WI38 (cell line): ENCODE results near the gene CBY2.
"Not testable (repeated sequence)": the region's sequence is repeated elsewhere in the genome, so short reads cannot be mapped to it uniquely, and the experiment has no call there.

Source experiments
- H3K4me3 ChIP-seq: 2 replicates; pipeline ENCODE4 v1.5.1; 2011; ENCODE audit warnings: low read depth, mild to moderate bottlenecking, control low read depth, low read length
- CTCF ChIP-seq: IDR thresholded peaks from 2 replicates; pipeline ENCODE4 v1.5.1; 2012; ENCODE audit warnings: low read depth, mild to moderate bottlenecking, control low read depth, low read length

The CBY2 gene

GRCh38 chr13:45702088-45702487 lies at the start of gene CBY2:
CBY2 (plus strand) TSS chr13:45702320; CDS start chr13:45702391, 71 bp downstream.
- H3K4me3 ChIP-seq = no peak within 1 kb of the TSS
- no peak for TF ChIP-seq CTCF

GRCh38 chr13:45654633-45655349 lies 47.3 kb upstream of the CBY2 start:
- H3K4me3 ChIP-seq = no peak overlapping the region
- no peak for TF ChIP-seq CTCF

- TF ChIP-seq CTCF = no peak
- H3K4me3 ChIP-seq = no peak overlapping the region
These were observed 43.4 kb upstream of the CBY2 start for GRCh38 chr13:45658586-45659235.

- H3K4me3 ChIP-seq = no peak overlapping the region
- no peak for TF ChIP-seq CTCF
These were observed 42.6 kb upstream of the CBY2 start for GRCh38 chr13:45659536-45659935.

- H3K4me3 ChIP-seq = not testable (repeated sequence)
These were observed 41.7 kb upstream of the CBY2 start for GRCh38 chr13:45660458-45660857.

- no peak for TF ChIP-seq CTCF
These were observed 40.0 kb upstream of the CBY2 start for GRCh38 chr13:45662162-45662561.

GRCh38 chr13:45662903-45663302 lies 39.2 kb upstream of the CBY2 start:
- not testable (repeated sequence) for H3K4me3 ChIP-seq

More at GRCh38 chr13:45662162-45662561, 40.0 kb upstream of the CBY2 start:
- H3K4me3 ChIP-seq = no peak overlapping the region

GRCh38 chr13:45669626-45670025 lies 32.5 kb upstream of the CBY2 start:
- not testable (repeated sequence) for H3K4me3 ChIP-seq
